CD4-positive, alpha-beta T cell treated with Interleukin-4 for 1 hour (primary cell): ENCODE measurements around the gene SMIM43.

Source experiments
- DNase-seq, 2 donors: peaks; one replicate each; pipeline ENCODE4 v3.0.0-alpha.2; 2020 to 2022

Gene SMIM43

GRCh38 chr4:121764702-121765367 is at the start of gene SMIM43:
SMIM43 (minus strand) TSS chr4:121765164; CDS start chr4:121765105, 59 bp downstream.
- DNase-seq: no peak

GRCh38 chr4:121814756-121815155 is 49.8 kb upstream of the SMIM43 start:
- no peak for DNase-seq

GRCh38 chr4:121811122-121811521 is 46.2 kb upstream of the SMIM43 start:
- DNase-seq: no peak

GRCh38 chr4:121806411-121806810 is 41.4 kb upstream of the SMIM43 start:
- DNase-seq: no peak

- no peak for DNase-seq
Observed at GRCh38 chr4:121801715-121802075, 36.7 kb upstream of the SMIM43 start.

- peak; percentile 93 to 95 for DNase-seq
Observed at GRCh38 chr4:121800961-121801714, 36.2 kb upstream of the SMIM43 start, which contains the start of gene EXOSC9. EXOSC9 (plus strand) TSS chr4:121801323; CDS start chr4:121801425, 102 bp downstream.

GRCh38 chr4:121800638-121800960 is 35.6 kb upstream of the SMIM43 start:
- no peak for DNase-seq

- DNase-seq: no peak
Observed at GRCh38 chr4:121799867-121800501, 35.0 kb upstream of the SMIM43 start.

GRCh38 chr4:121799208-121799823 is 34.4 kb upstream of the SMIM43 start:
- DNase-seq: no peak

GRCh38 chr4:121796283-121796682 is 31.3 kb upstream of the SMIM43 start:
- no peak for DNase-seq

GRCh38 chr4:121794505-121795188 is 29.7 kb upstream of the SMIM43 start:
- no peak for DNase-seq

GRCh38 chr4:121792966-121793365 is 28.0 kb upstream of the SMIM43 start:
- no peak for DNase-seq

GRCh38 chr4:121791481-121791880 is 26.5 kb upstream of the SMIM43 start:
- DNase-seq: no peak

GRCh38 chr4:121790976-121791375 is 26.0 kb upstream of the SMIM43 start:
- no peak for DNase-seq

GRCh38 chr4:121789960-121790829 is 25.2 kb upstream of the SMIM43 start:
- no peak for DNase-seq

- no peak for DNase-seq
Observed at GRCh38 chr4:121789455-121789854, 24.5 kb upstream of the SMIM43 start.

- DNase-seq: no peak
Observed at GRCh38 chr4:121788896-121789295, 23.9 kb upstream of the SMIM43 start.

- DNase-seq: no peak
Observed at GRCh38 chr4:121786221-121786620, 21.3 kb upstream of the SMIM43 start.

- no peak for DNase-seq
Observed at GRCh38 chr4:121785479-121785878, 20.5 kb upstream of the SMIM43 start.

GRCh38 chr4:121784975-121785374 is 20.0 kb upstream of the SMIM43 start:
- no peak for DNase-seq

- DNase-seq: no peak
Observed at GRCh38 chr4:121784401-121784800, 19.4 kb upstream of the SMIM43 start.

GRCh38 chr4:121783210-121783609 is 18.2 kb upstream of the SMIM43 start:
- no peak for DNase-seq
